GM19025 (cell line): Measurements from ENCODE around the gene SRSF10.
"Not testable (repeated sequence)": the region's sequence is repeated elsewhere in the genome, so short reads cannot be mapped to it uniquely, and the experiment has no call there.

ENCODE experiments used
- ATAC-seq: cut with Tn5 transposase; IDR thresholded peaks from one replicate; pipeline ENCODE4 v1.9.1; 2021; ENCODE audit warnings: mild to moderate bottlenecking, low read depth, moderate library complexity; ENCODE audit not compliant: unreplicated experiment

Gene SRSF10

DNA sequence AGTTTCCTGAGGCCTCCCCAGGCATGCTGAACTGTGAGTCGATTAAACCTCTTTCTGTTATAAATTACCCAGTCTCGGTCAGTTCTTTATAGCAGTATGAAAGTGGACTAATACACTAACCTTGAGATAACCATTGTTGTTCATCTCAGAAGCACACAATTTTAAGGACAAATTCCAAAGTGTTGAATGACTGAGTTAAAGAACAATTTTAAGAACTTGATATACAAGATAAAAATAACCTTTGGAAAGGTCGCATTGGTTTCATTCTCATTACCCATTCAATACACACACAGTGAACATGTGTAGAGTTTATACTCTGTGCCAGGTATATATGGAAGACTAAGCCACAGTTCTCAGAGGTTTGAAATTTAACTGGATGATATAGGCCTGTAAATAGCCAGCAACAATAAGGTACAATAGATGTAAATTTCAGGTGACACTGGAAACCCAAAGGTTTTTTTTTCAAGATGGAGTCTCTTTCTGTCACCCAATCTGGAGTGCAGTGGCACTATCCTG, 19.1 kb upstream of the SRSF10 start:
- ATAC-seq = no peak

DNA sequence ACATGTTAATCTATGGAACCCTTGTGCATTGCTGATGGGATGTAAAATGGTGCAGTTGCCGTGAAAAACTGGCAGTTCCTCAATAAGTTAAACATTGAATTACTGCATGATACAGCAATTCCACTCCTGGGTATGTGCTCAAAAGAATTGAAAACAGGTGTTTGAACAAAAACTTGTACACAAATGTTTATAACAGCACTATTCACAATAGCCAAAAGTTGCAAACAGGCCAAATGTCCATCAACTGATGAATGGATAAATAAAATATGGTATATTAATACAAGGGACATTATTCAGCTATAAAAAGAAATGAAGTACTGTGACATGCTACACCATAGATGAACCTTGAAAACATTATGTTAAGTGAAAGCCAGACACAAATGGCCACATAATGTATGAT, 17.7 kb upstream of the SRSF10 start:
- no peak for ATAC-seq

DNA sequence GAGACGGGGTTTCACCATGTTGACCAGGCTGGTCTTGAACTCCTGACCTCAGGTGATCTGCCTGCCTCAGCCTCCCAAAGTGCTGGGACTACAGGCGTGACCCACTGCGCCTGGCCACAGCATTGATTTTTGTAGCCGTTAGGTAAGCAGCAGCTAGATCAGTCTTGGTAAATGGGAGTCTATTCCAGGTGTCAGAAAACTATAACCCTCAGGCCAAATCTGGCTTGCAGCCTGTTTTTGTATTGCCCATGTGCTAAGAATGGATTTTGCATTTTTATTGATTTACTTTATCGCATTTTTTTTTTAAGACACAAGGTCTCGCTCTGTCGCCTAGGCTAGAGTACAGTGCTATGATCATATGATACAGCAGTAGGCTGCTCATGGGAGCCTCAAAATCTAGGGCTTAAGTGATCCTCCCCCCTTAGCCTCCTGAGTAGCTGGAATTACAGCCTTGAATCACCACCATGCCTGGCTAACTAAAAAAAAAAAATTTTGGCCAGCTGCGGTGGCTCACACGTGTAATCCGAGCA, 16.6 kb upstream of the SRSF10 start:
- ATAC-seq = no peak

DNA sequence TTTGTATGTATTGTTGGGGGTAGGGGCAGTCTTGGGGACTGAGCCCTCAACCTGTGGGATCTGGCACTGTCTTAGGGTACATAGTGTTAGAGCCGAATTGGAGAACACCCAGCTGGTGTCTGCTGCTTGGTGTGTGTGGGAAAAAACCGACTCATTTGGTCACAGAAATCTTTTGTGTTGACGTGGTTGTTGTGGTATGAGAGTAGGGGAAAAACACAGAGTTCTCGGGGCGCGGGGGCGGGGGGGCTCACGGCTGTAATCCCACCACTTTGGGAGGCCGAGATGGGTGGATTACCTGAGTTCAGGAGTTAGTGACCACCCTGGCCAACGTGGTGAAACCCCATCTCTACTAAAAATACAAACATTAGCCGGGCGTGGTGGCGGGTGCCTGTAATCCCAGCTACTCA, 15.3 kb upstream of the SRSF10 start:
- ATAC-seq = no peak

DNA sequence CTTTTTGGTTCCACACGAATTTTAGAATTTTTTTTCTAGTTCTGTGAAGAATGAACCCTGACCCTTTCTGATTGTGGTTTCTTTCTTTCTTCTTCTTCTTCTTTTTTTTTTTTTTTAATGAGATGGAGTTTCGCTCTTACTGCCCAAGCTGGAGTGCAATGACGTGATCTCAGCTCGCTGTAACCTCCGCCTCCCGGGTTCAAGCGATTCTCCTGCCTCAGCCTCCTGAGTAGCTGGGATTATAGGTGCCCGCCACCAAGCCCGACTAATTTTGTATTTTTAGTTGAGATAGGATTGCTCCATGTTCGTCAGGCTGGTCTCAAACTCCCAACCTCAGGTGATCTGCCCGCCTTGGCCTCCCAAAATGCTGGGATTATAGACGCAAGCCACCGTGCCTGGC, 11.9 kb upstream of the SRSF10 start:
- ATAC-seq = not testable (repeated sequence)

DNA sequence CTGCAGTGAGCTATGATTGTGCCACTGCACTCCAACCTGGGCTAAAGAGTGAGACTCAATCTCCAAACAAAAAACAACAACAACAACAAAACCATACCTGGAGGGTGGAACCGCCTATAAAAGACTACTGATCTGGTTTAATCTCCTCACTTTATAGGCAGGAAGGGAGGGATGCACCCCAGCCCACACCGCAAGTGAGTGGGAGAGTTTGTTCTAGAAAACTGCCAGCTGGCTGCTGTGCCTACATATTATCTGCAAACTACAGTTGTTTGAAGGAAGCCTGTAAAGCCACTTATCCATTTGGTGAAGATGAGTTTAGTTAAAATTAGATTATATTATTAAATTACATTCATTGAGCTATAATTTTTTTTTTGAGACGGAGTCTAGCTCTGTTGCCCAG, 9.1 kb upstream of the SRSF10 start:
- no peak for ATAC-seq

DNA sequence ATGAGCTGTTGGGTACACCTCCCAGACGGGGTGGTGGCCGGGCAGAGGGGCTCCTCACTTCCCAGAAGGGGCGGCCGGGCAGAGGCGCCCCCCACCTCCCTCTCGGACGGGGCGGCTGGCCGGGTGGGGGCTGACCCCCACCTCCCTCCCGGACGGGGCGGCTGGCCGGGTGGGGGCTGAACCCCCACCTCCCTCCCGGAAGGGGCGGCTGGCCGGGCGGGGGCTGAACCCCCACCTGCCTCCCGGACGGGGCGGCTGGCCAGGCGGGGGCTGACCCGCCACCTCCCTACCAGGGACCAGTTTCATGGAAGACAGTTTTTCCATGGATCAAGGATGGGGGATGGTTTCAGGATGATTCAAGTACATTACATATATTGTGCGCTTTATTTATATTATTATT, 6.9 kb upstream of the SRSF10 start:
- not testable (repeated sequence) for ATAC-seq

DNA sequence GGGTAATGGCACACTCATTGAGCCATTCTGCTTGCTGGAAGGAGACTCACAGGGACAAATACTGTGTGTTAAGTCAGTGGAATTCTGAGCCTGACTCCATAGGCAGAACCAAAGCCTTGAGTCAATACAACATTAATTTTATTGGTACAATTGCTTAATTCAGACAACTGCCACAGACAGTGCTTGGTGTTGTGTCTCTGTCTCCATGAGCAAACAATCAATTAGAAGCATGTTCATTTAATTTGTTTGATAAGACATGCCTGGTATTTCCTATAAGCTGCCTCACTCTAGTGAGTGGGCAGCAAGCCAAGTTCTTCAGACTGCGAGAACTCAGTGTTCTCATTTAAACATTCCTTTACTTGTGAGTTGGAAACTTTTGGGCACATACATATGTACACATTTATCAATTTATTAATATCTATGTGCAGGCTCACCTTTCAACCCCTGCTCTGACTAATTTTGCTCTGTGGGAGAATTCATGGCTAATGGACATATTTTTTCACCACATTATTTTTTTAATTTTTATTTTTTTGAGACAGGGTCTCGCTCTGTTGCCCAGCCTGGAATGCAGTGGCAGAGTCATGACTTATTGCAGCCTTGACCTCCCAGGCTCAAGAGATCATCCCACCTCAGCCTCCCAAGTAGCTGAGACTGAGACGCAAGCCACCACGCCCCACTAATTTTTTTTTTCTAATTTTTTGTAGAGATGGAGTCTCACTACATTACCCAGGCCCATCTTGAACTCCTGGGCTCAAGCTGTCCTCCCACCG, 4.5 kb upstream of the SRSF10 start:
- ATAC-seq = no peak

DNA sequence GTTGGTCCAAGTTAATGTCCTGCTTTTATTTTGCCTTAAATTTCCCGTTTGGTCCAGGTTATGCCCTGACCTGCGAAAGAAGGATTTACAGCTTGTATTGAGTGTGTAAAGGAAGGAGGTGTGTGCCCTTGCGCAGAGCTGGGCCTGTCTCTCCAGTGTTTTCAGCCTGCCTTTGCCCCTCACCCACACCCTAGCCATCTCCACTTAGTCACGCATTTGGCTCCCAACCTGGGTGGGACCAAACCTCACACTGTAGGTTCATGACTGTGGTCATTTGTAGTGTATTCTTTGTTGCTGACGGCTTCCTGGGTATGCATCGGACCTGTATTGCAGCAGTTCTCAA, 572 bp upstream of the SRSF10 start:
- ATAC-seq = no peak

DNA sequence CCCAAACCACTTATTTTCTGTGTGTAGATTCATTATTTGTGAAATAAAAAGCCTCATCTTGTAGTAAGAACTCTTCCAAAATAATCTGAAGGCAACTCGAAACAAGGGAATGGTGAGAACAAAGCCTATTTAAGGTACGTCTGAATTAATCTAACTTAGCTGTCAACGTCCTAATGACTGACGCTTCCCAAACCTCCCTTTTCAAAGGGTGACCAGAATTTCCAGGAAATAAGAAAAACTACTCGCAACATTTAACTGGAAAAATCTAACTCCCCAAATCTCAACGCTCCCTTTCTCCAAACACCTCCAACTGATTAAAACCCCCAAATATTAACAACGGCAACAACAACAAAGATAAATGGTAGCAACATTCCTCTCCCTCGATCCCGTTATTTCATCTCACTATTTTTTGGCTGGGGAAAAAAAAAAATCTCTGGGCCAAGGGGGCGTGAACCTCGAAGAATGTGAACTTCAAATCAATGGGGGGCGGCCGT, 693 bp downstream of the SRSF10 start:
- no peak for ATAC-seq

DNA sequence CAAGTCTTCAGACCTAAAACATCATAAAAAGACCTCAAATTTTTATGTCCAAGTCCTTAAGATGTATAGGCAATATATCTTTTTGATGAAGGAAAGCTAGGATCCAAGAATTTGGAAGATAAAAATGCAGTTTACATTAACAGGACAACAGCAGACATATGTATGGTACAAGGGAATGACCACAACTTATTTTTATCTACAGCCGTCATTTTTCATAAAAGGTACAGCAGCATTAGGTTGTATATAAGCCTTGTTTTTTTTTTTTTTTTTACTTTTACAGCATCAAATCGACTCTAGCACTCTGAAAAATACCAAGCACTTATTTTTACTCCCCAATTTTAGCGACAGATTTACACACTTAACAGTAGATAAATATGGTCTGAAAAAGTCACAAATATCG, 1.3 kb downstream of the SRSF10 start:
- no peak for ATAC-seq

DNA sequence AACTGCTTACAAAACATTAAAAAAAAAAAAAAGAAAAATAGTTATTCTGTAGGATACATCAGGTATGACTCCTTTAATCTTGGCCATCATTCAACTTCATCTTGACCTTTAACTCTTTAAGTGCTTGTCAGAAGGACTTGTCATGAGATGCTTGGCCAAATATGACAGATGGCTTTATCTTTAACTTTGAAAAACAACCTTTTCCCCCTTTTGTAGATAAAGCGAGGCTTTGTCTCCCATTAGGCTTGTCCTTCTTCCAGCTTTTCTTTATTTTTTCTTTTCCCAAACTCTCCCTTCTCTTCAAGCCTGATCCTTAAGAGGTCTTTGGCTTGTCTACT, 2.3 kb downstream of the SRSF10 start:
- no peak for ATAC-seq

DNA sequence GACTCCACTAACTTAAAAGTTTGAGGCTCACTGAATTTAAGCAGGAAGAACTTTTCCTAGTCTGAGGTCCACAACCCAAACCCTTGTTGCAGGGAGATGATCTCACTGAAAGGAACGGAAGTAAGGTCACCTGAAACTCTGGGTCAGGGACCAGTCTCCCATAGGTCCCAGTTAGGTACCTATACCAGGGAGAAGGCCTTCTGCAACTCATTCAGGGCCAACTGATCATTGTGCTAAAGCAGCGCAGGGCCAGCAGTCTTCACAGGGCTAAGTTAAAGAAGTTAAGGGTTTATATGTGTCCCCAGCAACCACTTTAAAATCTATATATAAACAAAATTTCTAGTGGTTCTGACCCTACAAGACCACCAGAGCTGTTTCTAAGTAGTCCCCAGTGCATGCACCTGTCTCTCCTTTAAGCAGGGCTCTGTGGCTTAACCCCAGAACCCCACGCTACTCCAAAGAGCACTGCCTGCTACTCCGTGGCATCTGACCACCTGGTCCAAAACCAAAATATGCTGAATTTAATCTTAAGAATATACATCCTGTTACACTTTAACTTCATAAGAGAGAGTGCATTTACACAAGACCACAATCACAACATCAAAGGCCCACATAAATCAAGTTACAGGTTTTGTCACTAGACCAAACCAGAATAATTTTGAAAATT, 2.8 kb downstream of the SRSF10 start:
- no peak for ATAC-seq

DNA sequence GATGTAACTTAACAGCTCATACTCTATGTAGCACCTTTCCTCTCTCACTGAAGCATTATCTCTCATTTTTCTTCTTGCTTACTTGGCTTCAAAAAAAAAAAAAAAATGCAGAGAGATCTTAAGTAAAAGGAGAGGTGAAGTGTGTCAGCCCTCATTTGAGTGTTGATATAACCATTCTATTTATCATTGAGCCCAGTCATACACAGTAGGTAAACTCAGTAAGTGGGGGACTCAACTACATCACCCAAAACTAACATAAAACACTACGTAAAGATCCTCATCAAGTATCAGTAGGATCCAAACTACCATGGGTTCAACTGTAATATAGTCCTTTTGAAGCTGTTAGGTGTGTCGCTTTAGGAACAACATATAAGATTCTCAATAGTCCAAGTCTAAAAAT, 12.3 kb downstream of the SRSF10 start:
- no peak for ATAC-seq

DNA sequence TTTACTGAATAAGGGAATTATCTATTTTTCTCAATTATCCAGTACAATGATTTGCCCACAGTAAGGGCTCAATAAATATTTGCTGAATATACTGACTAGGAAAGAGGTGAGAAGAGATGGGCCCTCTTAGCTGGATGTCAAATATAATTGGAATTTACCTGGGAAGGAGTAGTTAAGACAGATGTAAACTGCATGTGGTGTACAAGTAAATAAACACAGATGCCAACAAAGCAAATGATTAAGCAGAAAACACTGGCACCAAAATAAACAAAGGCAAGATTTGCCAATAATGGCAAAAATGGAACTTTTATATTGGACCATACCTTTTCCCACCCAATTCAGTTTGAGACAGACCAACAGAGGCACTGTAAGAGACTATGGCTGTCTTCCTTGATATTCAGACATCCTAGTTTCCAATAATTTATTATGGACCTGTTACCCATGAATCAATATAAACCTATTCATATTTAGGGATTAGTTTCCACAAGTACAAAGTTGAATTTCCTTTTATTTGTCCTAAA, 13.1 kb downstream of the SRSF10 start:
- ATAC-seq = no peak

DNA sequence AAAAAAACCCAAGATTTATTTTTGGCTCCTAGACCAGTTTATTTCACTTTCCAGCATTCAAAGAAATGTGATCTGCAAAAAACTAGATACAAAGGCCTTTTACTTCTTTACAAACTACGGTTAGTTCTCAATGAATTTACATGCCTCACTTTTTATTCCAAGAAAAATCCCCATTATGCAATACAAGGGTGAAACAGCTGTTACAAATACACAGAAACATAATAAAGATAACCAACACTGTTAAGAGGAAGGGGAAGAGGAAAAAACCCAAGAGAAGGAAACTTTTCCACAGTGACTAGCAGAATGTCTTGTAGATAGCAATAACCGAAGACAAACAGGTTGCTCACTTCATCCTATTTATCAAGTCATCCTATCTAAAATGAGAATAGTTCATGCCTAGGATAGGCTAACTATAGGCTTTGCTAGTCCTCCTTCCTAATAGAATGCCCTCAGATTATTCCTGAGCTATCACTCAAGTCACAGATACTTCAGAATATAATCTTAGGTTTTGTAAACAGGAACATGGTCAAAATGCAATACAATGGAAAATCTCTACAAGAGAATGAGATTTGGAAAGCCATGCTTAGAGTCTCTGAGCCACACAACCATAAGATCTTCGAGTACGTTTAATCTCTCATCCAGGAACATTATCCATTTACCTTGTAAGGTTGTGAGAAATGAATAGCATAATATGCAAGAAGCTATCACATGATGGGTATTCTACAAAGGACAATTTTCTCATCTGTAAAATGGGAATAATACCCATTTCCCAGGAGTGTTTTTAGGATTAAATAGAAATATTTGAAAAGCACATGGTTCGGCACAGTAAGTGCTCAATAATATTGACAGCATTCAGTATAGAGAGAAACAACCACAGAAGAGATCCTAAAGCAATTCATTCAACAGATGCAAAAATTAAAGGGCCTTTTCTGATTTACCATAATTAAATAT, 15.1 kb downstream of the SRSF10 start:
- ATAC-seq = no peak

DNA sequence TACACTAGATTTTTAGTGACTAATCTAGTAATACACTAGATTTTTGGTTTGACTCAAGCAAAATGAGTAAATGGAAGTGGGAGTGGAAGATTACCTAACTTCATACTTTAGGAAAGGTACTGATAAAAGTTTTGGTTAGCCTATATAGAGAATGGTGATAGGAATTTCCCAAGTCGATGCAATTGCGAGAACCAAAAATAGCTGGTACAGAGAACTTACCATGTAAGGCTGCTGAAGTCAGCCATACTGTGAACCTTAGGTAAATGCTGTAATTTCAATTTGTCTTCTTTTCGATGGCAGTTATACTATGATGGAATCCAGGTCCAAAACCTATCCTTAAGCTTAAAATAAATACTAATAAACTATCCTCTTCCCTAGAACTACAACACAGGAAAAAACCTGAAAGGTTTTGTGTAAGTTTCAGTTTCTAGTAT, 15.9 kb downstream of the SRSF10 start:
- ATAC-seq = no peak

DNA sequence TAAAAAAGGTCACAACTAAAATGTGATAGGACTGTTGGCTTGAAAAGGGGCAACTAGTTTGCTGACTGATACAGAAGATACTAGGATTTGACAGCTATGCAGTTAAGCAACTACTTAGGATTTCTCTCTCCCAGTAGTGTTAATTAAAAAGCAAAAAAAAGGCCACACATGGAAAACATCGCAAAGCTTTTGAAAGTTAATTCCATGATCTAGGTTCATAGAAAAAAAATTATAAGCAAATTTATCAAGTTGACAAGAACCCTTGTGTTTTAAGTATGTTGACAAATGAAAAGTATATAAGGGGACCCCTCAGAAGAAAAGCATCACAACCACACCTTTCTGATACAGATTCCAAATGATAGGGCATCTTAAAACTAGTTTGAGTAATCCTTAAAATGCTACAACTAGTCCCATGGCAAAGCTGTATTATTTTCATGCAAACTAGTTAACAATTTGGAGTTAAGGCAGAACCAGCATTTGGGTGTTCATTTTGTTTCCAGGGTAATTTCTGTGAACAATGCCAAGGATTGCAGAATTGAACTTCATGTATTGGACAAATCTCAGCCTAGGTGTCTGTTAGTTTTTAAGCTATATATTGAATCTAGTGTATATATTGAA, 16.4 kb downstream of the SRSF10 start:
- no peak for ATAC-seq

DNA sequence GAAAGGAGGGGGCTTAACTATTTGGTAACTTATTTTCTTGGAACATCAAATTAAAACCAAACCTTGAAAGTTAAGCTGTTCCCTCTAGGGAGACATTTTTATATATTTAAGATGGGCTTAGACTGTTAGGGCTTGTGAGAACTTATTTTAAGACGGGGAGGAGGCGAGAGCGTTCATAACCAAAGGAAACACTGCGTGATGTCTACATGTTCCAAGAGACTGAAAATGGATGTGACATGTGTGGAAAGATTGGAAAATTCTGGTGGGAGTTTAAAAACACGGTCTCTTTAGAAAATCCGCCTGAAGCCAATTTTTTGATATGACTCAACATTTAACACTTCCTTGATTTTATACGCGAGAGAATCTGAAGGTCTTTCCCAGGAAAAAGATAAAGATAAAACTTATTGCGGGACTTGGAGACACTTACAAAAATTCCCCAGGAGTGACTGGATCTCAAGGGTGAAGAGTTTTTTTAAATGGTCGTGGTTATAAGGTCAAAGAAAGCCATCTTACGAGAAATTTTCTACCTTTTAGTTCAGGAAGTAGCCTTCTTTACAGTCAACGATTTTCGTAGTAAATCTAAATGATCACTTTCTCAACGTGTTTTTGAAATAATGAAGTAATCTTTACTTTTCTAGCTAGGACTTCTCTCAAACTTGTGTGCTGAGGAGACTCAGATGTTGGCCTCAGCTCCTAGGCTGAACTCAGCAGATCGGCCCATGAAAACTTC, 19.7 kb downstream of the SRSF10 start:
- ATAC-seq = no peak
